ENCODE results near the gene PAK5.

The PAK5 gene

DNA sequence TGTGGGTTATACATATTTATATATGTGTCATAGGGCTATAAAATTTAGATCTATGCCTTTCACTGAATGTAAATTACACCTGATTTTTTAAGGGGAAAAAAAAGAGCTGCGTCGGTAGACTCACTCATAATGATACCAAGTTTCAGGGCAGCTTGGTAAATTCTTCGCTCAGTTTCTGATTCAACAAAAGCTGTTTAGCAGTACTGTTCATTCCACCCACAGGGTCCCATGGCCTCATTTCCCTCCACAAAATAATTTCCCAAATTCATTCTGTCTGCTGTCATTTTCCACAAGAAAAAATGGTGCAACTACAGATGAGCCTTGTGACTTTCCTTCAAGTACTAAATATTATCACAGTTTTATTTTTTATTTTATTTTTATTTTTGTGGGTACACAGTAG lies 63.7 kb downstream of the PAK5 start:
- no peak for ATAC-seq

DNA sequence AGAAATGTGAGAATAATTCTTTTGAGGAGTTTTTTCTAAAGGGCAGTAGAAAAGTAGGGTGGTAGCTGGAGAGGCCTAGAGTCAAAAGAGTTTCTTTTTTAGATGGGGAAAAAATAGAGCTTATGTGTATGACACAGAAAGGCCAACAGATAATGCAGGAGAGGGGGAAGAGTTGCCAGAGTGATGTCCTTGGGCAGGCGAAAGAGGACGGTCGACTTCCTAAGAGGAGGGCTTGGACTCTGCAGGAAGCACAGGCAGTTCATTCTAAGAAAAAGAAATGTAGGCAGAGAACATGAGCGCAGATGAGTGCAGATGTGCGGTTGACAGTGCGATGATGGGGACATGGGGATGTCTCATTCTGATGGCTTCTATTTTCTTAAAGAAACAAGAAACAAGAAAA lies 68.9 kb downstream of the PAK5 start:
- ATAC-seq, result no peak

DNA sequence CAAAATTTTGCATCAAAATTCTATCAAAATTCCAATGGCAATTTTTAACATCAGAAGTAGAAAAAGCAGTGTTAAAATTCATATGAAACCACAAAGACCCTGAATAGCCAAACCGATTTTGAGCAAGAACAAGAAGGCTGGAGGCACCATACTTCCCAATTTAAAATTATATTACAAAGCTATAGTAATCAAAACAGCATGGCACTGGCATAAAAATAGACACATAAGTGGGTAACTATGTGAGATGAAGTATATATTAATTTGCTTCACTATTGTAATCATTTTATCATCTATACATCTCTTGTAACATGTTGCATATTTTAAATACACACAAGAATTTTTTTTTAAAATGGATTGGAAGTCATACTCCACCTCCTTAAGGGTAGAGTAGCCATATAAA lies 77.4 kb downstream of the PAK5 start:
- ATAC-seq, result no peak

DNA sequence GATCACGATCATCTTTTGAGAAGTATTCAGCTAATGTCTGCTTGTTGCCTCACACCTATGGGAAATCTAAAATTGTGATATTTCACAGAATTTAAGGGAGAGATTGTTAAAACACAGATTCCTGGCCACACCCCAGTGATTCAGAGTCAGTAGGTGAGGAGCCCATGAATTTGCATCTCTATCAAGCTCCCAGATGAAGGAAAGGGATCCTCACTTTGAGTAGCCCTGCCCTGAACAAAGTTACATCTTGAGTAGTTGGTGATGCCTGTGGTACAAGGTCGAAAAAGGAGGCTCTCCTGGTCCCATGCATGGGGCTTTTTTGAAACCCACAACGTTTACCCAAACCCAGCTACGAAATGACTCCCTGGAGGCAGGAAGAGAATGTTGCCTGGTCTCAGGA lies 79.5 kb downstream of the PAK5 start:
- no peak for ATAC-seq

DNA sequence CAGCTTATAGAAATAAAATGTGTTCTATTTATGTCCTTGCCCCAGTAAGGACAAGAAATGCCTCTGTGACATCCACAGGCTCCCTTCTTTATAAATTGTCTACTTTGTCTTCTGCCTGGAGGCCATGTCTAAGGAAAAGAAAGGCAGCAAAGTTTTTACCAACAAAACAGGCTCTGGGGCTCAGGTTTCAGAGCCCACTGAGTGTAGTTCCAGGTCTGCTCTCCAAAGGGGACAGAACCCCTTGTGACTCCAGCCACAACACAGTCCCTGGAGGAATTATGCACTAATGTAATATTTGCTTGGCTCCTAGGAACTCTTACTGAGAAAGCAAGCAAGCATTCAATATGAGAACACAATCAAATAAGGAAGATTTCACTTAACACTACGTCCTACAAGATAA lies 80.1 kb downstream of the PAK5 start:
- no peak for ATAC-seq

GRCh38 chr20:9756660-9757059 lies 82.2 kb downstream of the PAK5 start:
- ATAC-seq, result no peak

- no peak for ATAC-seq
Measured at GRCh38 chr20:9755301-9755700, 83.6 kb downstream of the PAK5 start.

DNA sequence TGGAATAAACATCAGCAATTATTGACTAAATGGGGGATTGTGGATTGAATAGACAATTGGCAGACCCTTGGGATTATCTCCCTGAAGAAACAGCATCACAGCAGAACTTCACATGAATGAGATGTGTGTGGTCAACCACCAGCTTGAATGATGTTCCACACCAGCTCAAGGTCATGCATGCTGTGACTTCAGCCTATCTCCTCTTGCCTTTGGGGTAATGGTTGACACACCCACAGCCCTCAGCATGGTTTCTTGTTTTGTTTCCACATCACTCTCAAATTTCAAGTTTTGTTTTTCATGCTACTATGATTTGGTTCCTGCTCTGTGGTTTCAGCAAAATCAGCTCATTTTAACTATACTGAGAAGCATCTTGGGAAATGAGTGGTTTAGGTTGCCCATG lies 94.3 kb downstream of the PAK5 start:
- ATAC-seq, result no peak

- ATAC-seq, result no peak
Measured at GRCh38 chr20:9743871-9744270, 95.0 kb downstream of the PAK5 start.

DNA sequence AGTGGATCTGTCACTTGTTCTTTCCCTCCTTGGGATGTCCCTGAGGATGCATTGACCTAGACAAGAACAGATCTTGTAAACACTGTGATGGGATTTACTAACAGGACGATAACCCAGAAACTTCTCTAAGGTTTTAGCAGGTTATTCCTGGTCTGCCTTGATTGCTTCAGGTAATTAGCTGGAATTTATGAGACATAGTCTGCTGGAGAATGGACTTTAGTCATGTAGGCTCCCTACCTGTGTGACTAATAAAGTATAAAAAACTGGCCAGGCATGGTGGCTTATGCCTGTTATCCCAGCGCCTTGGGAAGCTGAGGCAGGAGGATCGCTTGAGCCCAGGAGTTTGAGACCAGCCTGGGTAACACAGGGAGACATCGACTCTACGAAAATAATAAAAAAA lies 96.1 kb downstream of the PAK5 start:
- no peak for ATAC-seq

GRCh38 chr20:9741996-9742395 lies 96.9 kb downstream of the PAK5 start:
- no peak for ATAC-seq

GRCh38 chr20:9740486-9740885 lies 98.4 kb downstream of the PAK5 start:
- ATAC-seq, result no peak

DNA sequence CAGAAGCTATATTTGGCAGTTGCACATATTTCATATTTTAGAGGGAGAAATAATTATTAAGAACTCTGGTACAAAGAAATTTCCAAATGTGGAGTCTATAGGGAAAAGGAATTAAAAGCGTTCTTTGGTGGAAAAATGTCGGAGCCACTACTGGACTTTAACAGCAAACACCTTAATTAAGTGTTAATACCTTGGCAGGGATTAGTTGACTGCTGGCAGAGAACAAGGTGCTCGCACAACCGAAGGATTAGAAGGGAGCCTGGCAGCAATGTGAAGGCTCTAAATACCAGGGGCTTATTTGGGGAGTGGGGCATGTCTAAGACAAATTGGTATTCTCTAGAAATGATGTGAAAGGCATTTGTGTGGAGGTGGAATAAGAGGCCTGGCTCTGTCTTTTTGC lies 98.9 kb downstream of the PAK5 start:
- ATAC-seq, result no peak

- ATAC-seq, result no peak
Measured at GRCh38 chr20:9736373-9736772, 102.5 kb downstream of the PAK5 start.

DNA sequence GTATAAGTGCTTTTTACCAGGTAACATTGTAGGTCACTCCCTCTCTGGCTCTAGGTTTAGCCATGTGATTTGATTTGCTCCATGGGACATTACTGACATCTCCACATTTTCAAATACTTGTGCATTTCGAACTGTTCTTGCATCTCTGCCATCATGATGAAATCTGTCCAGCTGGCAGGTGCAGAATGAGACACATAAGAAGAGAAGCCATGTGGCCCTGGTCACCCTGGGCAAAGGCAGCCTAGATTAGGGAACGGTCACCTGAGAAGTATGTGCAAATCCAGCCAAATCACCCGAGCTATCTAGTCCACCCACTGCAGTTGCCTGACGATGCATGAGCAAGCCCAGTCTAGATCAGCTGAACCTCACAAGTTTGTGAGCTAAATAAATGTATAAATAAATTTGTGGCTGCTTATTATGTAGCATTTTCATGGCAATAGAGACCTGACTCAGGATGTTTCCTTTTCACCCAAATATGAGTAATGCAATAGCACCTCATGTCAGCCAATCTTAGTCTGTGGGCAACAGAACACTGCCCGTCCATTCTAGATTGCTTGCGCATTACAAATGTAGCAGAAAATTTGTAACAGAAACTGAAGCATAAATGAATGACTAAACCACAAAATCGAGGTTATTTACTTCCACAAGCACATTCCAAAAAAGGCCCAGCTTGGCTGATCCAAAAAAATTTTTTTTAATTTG lies 115.2 kb downstream of the PAK5 start:
- ATAC-seq, result no peak

DNA sequence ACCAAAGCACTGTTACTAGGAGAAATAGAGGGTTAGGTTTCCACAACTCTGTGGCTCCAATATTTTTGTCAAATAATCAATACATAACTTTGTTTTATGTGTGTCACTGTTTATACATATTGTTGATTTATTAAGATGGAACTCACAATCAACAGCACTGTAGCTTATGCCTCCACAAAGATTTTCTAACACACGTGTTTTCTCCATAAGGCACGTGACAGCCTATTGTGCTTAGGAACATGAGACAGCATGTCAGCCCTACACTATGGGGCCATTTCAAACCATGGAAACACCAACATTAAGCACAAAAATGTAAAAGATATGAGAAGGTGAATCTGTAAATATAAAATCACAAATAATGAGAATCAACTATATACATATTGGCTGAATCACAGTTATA lies 127.0 kb downstream of the PAK5 start:
- ATAC-seq, result no peak

- ATAC-seq, result no peak
Measured at GRCh38 chr20:9710685-9711084, 128.2 kb downstream of the PAK5 start.

DNA sequence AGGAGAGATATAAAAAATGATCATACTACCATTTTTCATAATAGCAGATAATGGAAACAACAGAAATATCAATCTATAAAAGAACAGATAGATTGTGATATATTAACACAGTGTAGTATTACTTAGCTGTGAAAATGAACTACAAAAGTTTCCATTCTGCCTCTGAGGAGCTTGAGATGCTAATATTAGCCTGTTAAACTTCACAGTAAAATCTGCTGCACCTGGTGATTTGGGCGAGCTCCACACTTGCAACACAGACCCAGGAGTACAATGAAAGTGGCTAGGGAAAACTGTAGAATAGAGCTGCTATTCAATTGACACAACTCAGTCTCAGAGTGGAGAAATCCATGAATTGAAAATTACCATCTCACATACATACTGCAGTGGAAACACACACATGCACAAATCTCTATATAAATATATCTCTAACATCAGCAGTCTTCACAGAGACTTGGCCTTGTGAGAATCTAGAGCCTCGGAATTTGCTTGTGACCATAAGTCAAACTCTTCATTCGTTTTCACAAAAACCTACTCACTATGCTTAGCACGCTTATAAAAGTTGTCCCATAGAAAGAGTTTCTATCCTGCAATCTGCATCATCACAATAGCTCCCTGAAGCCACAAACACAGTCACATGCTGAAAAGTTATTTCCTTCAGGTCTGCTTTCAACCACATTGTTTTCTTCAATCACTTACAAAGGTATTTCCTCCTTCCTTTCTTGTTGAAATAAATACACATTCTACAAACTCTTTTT lies 133.0 kb downstream of the PAK5 start:
- ATAC-seq, result no peak

GRCh38 chr20:9699181-9699580 lies 139.7 kb downstream of the PAK5 start:
- ATAC-seq, result no peak

DNA sequence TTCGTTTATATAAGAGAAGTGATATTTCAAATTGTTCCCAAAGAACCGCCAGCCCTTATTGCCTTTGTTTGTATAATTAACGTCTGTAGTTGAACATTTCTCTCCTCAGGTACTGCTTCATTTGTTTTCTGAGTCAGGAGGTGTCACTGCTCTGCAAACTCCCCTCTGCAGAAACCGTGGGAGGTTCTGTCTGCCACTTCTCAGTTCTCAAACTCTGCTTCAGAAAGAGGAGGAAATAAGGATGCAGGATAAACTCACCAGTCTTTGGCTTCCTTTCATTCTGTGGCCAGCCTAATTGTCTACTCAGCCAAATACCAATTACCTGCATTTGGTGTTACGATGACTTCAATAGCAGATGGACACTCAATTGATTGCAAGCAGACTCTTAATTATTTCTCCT lies 149.8 kb downstream of the PAK5 start:
- ATAC-seq, result no peak

DNA sequence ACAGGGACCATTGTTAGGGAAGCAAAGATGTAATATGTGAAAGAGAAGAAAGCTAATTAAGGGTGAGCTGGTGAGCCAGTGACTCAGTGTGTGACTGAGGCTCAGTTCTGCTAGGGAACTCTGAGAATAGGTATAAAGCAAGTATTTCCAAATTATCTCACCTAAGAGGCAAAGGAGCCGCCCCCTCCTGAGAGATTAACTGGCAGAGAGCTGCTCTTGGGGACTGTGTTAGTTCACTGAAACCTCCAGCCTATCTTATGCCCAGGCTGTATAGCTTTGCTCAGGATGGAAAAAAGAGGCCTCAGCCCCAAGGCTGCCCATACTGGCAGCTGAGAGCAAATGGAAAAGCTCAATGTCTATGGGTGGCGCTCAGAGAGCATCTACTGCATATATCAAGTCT lies 152.0 kb downstream of the PAK5 start:
- no peak for ATAC-seq

DNA sequence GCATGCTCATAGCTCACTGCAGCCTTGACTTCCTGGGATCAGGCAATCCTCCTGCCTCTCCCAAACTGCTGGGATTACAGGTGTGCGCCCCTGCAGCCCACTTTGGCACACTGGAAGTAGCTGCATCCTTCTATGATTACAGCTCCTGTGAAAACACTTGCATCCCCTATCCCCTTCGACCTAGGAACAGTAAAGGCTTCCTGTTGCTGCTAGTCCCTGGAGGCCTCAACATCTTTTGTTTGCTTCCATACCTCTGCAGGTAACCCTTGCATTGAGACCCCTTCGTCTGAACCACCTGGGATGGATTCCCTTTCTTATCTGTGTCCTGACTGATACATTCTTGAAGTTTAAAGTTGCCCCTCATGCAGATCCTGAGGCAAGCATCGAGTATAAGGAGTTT lies 152.4 kb downstream of the PAK5 start:
- ATAC-seq, result no peak

DNA sequence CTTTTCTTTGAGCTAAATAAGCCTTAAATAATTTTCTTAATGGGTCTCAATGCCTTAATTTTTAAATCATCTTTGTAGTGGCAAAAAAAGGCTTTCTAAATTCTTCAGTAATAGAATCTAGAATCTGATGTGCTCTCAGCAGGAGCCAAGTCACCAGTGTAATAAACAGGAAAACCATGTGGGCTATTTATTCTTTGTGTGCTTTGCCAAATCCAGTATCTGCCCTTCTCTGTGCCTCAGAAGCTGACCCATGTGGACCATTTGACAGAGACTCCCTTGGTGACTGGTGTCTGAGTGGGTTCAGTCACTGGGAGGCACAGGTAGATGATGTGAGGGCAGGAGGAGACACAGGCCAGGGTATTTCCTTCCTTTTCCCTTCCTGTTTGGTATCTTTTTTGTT lies 152.9 kb downstream of the PAK5 start:
- ATAC-seq, result no peak

DNA sequence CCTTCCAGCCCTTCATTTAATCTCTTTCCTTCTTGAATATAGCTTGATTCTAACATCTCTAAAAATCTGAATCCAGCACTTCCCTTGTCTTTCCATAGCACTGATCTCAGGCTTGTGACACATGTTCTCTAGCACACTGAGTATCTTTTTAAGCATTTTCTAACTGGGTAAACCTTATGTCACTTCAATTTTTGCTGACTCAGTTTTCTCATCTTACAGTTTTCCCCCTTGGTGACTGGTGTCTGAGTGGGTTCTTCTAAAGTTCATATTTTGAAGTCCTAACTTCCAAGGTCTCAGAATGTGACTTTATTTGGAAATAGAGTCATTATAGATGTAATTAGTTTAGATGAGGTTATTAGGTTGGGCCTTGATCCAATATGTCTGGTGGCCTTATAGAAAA lies 153.9 kb downstream of the PAK5 start:
- ATAC-seq, result no peak

- ATAC-seq, result no peak
Measured at GRCh38 chr20:9677100-9677623, 161.7 kb downstream of the PAK5 start.
